HEK293 (cell line): ENCODE measurements around the gene MGST3.
"Not testable (repeated sequence)": the region's sequence is repeated elsewhere in the genome, so short reads cannot be mapped to it uniquely, and the experiment has no call there.

Source experiments
- CTCF ChIA-PET: fragments of 350-600 bp; formaldehyde crosslinking; extraction: SDS; loops from one replicate; lab custom pipeline; 2021; ENCODE audit warnings: antibody characterized with exemption; lab: Yijun Ruan, JAX
- POLR2A ChIA-PET: fragments of 300-600 bp; formaldehyde crosslinking; extraction: SDS; loops from one replicate; lab custom pipeline; 2020; ENCODE audit warnings: antibody characterized with exemption, inconsistent platforms; lab: Yijun Ruan, JAX
- H3K27ac ChIP-seq: fragments of 200-500 bp; sonication (Bioruptor generic); 2 replicates; pipeline ENCODE4 v1.5.1; 2014; ENCODE audit warnings: low read depth, low read length, control low read depth, inconsistent platforms; ENCODE audit errors: extremely low read depth
- H3K36me3 ChIP-seq, 2 experiments: fragments of 200-500 bp in 1 of 2; sonication (Bioruptor generic) in 1 of 2; 1 replicate in 1 of 2; 2 replicates in 1 of 2; pipeline ENCODE4 v1.5.1; 2014 to 2017; ENCODE audit warnings: inconsistent platforms in 2 of 2, low read length in 2 of 2; ENCODE audit not compliant: control insufficient read depth in 2 of 2, insufficient read depth in 1 of 2
- H3K4me1 ChIP-seq: fragments of 200-500 bp; sonication (Bioruptor generic); 2 replicates; pipeline ENCODE4 v1.5.1; 2014; ENCODE audit warnings: mild to moderate bottlenecking, low read length, inconsistent platforms; ENCODE audit not compliant: control insufficient read depth, insufficient read depth
- H3K4me3 ChIP-seq: 2 replicates; pipeline ENCODE4 v1.5.1; 2011; ENCODE audit warnings: low read depth, mild to moderate bottlenecking, control low read depth, low read length, moderate library complexity
- H3K9me3 ChIP-seq: fragments of 200-500 bp; sonication (Bioruptor generic); 2 replicates; pipeline ENCODE4 v1.5.1; 2014; ENCODE audit warnings: low read depth, low read length, inconsistent platforms; ENCODE audit not compliant: control insufficient read depth, insufficient read depth
- AEBP2 ChIP-seq: fragments of 450-650 bp; formaldehyde crosslinking; IDR thresholded peaks from 2 replicates; pipeline ENCODE4 v1.5.1; 2016; ENCODE audit warnings: missing biosample characterization, missing genetic modification characterization, borderline replicate concordance
- MEIS1 ChIP-seq: sonication (generic); formaldehyde crosslinking; IDR thresholded peaks from 2 replicates; pipeline ENCODE4 v1.8.1; 2022; ENCODE audit warnings: missing genetic modification reagents, mild to moderate bottlenecking, borderline replicate concordance
- REPIN1 ChIP-seq: fragments of 450-650 bp; formaldehyde crosslinking; IDR thresholded peaks from 2 replicates; pipeline ENCODE4 v1.5.1; 2017; ENCODE audit warnings: missing biosample characterization, missing genetic modification characterization, low read depth
- ZBTB7A ChIP-seq: fragments of 450-650 bp; formaldehyde crosslinking; IDR thresholded peaks from 2 replicates; pipeline ENCODE4 v1.5.1; 2016; ENCODE audit warnings: low read depth, missing biosample characterization, missing genetic modification characterization
- ZEB2 ChIP-seq: fragments of 450-650 bp; formaldehyde crosslinking; IDR thresholded peaks from 2 replicates; pipeline ENCODE4 v1.5.1; 2016; ENCODE audit warnings: missing biosample characterization, missing genetic modification characterization
- ZNF146 ChIP-seq: fragments of 450-650 bp; formaldehyde crosslinking; IDR thresholded peaks from 2 replicates; pipeline ENCODE4 v1.5.1; 2016; ENCODE audit warnings: missing biosample characterization, missing genetic modification characterization
- ZNF16 ChIP-seq: fragments of 450-650 bp; formaldehyde crosslinking; IDR thresholded peaks from 2 replicates; pipeline ENCODE4 v1.5.1; 2016; ENCODE audit warnings: low read depth, missing biosample characterization, missing genetic modification characterization
- ZNF248 ChIP-seq: fragments of 450-650 bp; formaldehyde crosslinking; IDR thresholded peaks from 2 replicates; pipeline ENCODE4 v1.5.1; 2017; ENCODE audit warnings: missing biosample characterization, missing genetic modification characterization
- ZNF266 ChIP-seq: fragments of 450-650 bp; formaldehyde crosslinking; IDR thresholded peaks from 2 replicates; pipeline ENCODE4 v1.5.1; 2016; ENCODE audit warnings: missing biosample characterization, missing genetic modification characterization, low read depth
- ZNF335 ChIP-seq: fragments of 450-650 bp; formaldehyde crosslinking; conservative IDR thresholded peaks from 2 replicates; pipeline ENCODE4 v1.5.1; 2016; ENCODE audit warnings: missing biosample characterization, missing genetic modification characterization
- ZNF521 ChIP-seq: fragments of 450-650 bp; formaldehyde crosslinking; IDR thresholded peaks from 2 replicates; pipeline ENCODE4 v1.5.1; 2017; ENCODE audit warnings: missing biosample characterization, mild to moderate bottlenecking, missing genetic modification characterization
- ZNF544 ChIP-seq: fragments of 450-650 bp; formaldehyde crosslinking; IDR thresholded peaks from 2 replicates; pipeline ENCODE4 v1.5.0; 2017; ENCODE audit warnings: missing biosample characterization, missing genetic modification characterization
- ZNF548 ChIP-seq: fragments of 450-650 bp; formaldehyde crosslinking; IDR thresholded peaks from 2 replicates; pipeline ENCODE4 v1.5.1; 2016; ENCODE audit warnings: missing biosample characterization, missing genetic modification characterization
- ZNF558 ChIP-seq: fragments of 450-650 bp; formaldehyde crosslinking; IDR thresholded peaks from 2 replicates; pipeline ENCODE4 v1.5.1; 2016; ENCODE audit warnings: missing biosample characterization, missing genetic modification characterization
- ZNF561 ChIP-seq: fragments of 450-650 bp; IDR thresholded peaks from 2 replicates; pipeline ENCODE4 v1.5.1; 2018; ENCODE audit warnings: missing biosample characterization, missing genetic modification characterization, borderline replicate concordance
- ZNF585B ChIP-seq: fragments of 450-650 bp; formaldehyde crosslinking; IDR thresholded peaks from 2 replicates; pipeline ENCODE4 v1.5.1; 2016; ENCODE audit warnings: missing biosample characterization, missing genetic modification characterization
- ZNF626 ChIP-seq: fragments of 450-650 bp; sonication (Bioruptor Pico); formaldehyde crosslinking; IDR thresholded peaks from 2 replicates; pipeline ENCODE4 v1.5.1; 2018; ENCODE audit warnings: missing biosample characterization, missing genetic modification characterization, inconsistent platforms
- ZNF677 ChIP-seq: fragments of 450-650 bp; IDR thresholded peaks from 2 replicates; pipeline ENCODE4 v1.5.0; 2018; ENCODE audit warnings: missing biosample characterization, mild to moderate bottlenecking, missing genetic modification characterization, moderate library complexity
- ZNF707 ChIP-seq: fragments of 450-650 bp; formaldehyde crosslinking; IDR thresholded peaks from 2 replicates; pipeline ENCODE4 v1.5.1; 2016; ENCODE audit warnings: missing biosample characterization, missing genetic modification characterization
- ZNF791 ChIP-seq: fragments of 450-650 bp; formaldehyde crosslinking; IDR thresholded peaks from 2 replicates; pipeline ENCODE4 v1.5.1; 2016; ENCODE audit warnings: missing biosample characterization, missing genetic modification characterization
- ZNF792 ChIP-seq: fragments of 450-650 bp; formaldehyde crosslinking; IDR thresholded peaks from 2 replicates; pipeline ENCODE4 v1.5.1; 2016; ENCODE audit warnings: missing biosample characterization, missing genetic modification characterization
- ZNF837 ChIP-seq: fragments of 450-650 bp; formaldehyde crosslinking; IDR thresholded peaks from 2 replicates; pipeline ENCODE4 v1.5.1; 2016; ENCODE audit warnings: missing biosample characterization, missing genetic modification characterization
- ZSCAN30 ChIP-seq: fragments of 450-650 bp; IDR thresholded peaks from 2 replicates; pipeline ENCODE4 v1.5.1; 2018; ENCODE audit warnings: missing biosample characterization, mild to moderate bottlenecking, missing genetic modification characterization, moderate library complexity
- TF ChIP-seq, protein P1 (sequence below): fragments of 450-650 bp; formaldehyde crosslinking; IDR thresholded peaks from 2 replicates; pipeline ENCODE4 v1.5.1; 2017; ENCODE audit warnings: missing biosample characterization, missing genetic modification characterization
- TF ChIP-seq, protein P2 (sequence below): fragments of 450-650 bp; formaldehyde crosslinking; IDR thresholded peaks from 2 replicates; pipeline ENCODE4 v1.5.1; 2016; ENCODE audit warnings: missing biosample characterization, missing genetic modification characterization
- TF ChIP-seq, protein P3 (sequence below): fragments of 450-650 bp; IDR thresholded peaks from 2 replicates; pipeline ENCODE4 v1.5.1; 2018; ENCODE audit warnings: missing biosample characterization, mild to moderate bottlenecking, missing genetic modification characterization

MGST3 gene

DNA sequence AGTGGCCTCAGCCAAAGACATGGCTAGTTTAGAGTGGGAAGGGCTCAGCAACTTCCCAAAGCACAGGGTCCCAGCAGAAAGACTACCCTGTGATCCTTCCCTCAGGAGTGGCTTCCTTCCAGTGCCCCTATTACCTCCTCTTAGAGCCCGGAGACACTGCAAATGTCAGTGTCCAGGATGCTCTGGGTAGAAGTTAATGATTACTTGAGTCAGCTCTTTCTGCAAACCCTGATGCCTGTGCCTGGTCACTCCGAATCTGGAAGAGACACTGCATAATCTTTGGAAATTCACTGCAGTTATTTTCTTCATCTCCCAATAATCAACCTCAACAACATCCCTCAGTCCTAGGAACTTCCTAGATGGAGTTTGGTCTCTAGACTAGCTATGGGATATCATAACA lies 27.2 kb upstream of the MGST3 start:
- no peak overlapping the region for H3K4me3 ChIP-seq
- no peaks in the 10 kb centered on the region for H3K9me3 ChIP-seq
- CTCF ChIA-PET, result interaction anchor here (5.5 kb wide), 1 partner anchor 311 kb away, joined by 75 read pairs; no protein-coding TSS in a partner anchor
- no peaks in the 10 kb centered on the region for H3K4me1 ChIP-seq
- no peak for TF ChIP-seq ZNF266 (tag by site-specific recombination)
- TF ChIP-seq ZNF791, result no peak
- no peak for TF ChIP-seq ZNF626 (tag by site-specific recombination)
- no peak for TF ChIP-seq AEBP2 (tag by site-specific recombination)
- TF ChIP-seq ZNF837 (tag by site-specific recombination), result no peak
- no peak for TF ChIP-seq ZNF335 (tag by site-specific recombination)
- TF ChIP-seq ZNF585B (tag by site-specific recombination), result no peak
- TF ChIP-seq ZNF146 (tag by site-specific recombination), result no peak
- no peak for TF ChIP-seq ZNF521 (tag by site-specific recombination)
- TF ChIP-seq ZEB2 (tag by site-specific recombination), result no peak
- TF ChIP-seq ZNF677 (tag by site-specific recombination), result no peak
- TF ChIP-seq ZNF561, result no peak
- TF ChIP-seq REPIN1 (tag by site-specific recombination), result no peak
- no peak for TF ChIP-seq ZNF558 (tag by site-specific recombination)
- TF ChIP-seq ZNF16 (tag by site-specific recombination), result no peak
- TF ChIP-seq, protein P1, sequence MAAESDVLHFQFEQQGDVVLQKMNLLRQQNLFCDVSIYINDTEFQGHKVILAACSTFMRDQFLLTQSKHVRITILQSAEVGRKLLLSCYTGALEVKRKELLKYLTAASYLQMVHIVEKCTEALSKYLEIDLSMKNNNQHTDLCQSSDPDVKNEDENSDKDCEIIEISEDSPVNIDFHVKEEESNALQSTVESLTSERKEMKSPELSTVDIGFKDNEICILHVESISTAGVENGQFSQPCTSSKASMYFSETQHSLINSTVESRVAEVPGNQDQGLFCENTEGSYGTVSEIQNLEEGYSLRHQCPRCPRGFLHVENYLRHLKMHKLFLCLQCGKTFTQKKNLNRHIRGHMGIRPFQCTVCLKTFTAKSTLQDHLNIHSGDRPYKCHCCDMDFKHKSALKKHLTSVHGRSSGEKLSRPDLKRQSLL (tag by site-specific recombination), result no peak
- no peak for TF ChIP-seq ZNF792 (tag by site-specific recombination)
- TF ChIP-seq, all 188 proteins: peak for 0
- Histone ChIP-seq H3K36me3 (no peaks in the 10 kb centered on the region), H3K27ac (no peak overlapping the region)
- POLR2A ChIA-PET, result no interaction called here

DNA sequence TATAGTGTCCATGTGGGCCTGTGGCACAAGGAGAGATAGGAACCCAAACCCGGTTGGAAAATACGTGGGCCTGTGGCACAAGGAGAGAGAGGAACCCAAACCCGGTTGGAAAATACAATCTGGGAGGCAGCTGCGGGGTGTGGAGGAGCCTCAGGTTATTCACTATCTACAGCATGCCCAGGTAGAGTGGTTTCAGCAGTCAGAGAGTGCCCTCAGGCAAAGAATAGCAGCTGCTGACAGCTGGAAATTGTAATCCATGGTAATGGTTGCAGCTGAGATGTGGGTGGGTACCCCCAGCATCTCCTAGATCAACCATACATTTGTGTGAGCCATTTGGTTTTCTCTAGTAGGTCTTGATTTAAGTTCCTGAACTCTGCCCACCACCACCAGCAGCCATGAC lies 25.8 kb upstream of the MGST3 start:
- H3K4me1 ChIP-seq, result no peaks in the 10 kb centered on the region
- CTCF ChIA-PET, result interaction anchor here (0.6 kb wide), 1 partner anchor 239 kb away, joined by 3 read pairs; no protein-coding TSS in a partner anchor
- H3K36me3 ChIP-seq, result no peaks in the 10 kb centered on the region
- H3K27ac ChIP-seq, result no peak overlapping the region
- TF ChIP-seq ZNF544 (tag by site-specific recombination) (no peak), ZNF335 (tag by site-specific recombination) (no peak), ZNF707 (tag by site-specific recombination) (no peak), ZBTB7A (tag by site-specific recombination) (no peak), ZSCAN30 (tag by site-specific recombination) (no peak), MEIS1 (no peak), ZNF248 (tag by site-specific recombination) (no peak), ZNF16 (tag by site-specific recombination) (no peak), ZNF146 (tag by site-specific recombination) (no peak), ZNF548 (tag by site-specific recombination) (no peak)
- TF ChIP-seq, protein P2, sequence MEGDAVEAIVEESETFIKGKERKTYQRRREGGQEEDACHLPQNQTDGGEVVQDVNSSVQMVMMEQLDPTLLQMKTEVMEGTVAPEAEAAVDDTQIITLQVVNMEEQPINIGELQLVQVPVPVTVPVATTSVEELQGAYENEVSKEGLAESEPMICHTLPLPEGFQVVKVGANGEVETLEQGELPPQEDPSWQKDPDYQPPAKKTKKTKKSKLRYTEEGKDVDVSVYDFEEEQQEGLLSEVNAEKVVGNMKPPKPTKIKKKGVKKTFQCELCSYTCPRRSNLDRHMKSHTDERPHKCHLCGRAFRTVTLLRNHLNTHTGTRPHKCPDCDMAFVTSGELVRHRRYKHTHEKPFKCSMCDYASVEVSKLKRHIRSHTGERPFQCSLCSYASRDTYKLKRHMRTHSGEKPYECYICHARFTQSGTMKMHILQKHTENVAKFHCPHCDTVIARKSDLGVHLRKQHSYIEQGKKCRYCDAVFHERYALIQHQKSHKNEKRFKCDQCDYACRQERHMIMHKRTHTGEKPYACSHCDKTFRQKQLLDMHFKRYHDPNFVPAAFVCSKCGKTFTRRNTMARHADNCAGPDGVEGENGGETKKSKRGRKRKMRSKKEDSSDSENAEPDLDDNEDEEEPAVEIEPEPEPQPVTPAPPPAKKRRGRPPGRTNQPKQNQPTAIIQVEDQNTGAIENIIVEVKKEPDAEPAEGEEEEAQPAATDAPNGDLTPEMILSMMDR (tag by site-specific recombination), result no peak
- TF ChIP-seq, protein P3, sequence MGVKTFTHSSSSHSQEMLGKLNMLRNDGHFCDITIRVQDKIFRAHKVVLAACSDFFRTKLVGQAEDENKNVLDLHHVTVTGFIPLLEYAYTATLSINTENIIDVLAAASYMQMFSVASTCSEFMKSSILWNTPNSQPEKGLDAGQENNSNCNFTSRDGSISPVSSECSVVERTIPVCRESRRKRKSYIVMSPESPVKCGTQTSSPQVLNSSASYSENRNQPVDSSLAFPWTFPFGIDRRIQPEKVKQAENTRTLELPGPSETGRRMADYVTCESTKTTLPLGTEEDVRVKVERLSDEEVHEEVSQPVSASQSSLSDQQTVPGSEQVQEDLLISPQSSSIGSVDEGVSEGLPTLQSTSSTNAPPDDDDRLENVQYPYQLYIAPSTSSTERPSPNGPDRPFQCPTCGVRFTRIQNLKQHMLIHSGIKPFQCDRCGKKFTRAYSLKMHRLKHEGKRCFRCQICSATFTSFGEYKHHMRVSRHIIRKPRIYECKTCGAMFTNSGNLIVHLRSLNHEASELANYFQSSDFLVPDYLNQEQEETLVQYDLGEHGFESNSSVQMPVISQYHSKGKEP (tag by site-specific recombination), result no peak
- TF ChIP-seq, protein P1 (tag by site-specific recombination), result no peak
- POLR2A ChIA-PET, result no interaction called here
- no peaks in the 10 kb centered on the region for H3K9me3 ChIP-seq
- no peak overlapping the region for H3K4me3 ChIP-seq

- H3K36me3 ChIP-seq, H3K4me1 ChIP-seq, POLR2A ChIA-PET, H3K27ac ChIP-seq, H3K4me3 ChIP-seq, H3K9me3 ChIP-seq: not testable (repeated sequence)
- CTCF ChIA-PET, result interaction anchor here (0.6 kb wide), 1 partner anchor 116 kb away, joined by 4 read pairs; no protein-coding TSS in a partner anchor
Observed at GRCh38 chr1:165606676-165607075, 24.4 kb upstream of the MGST3 start.
